Erythroblast (primary cell): ENCODE results near the gene LDLRAD4.

Experiments used
- GATA1 ChIP-seq: IDR thresholded peaks from 2 replicates; pipeline ENCODE4 v1.6.1; 2011; ENCODE audit warnings: low read depth, mild to moderate bottlenecking, control low read depth, low read length, moderate library complexity
- POLR2A ChIP-seq: IDR thresholded peaks from 2 replicates; pipeline ENCODE4 v1.6.1; 2011; ENCODE audit warnings: mild to moderate bottlenecking, low read length

DNA sequence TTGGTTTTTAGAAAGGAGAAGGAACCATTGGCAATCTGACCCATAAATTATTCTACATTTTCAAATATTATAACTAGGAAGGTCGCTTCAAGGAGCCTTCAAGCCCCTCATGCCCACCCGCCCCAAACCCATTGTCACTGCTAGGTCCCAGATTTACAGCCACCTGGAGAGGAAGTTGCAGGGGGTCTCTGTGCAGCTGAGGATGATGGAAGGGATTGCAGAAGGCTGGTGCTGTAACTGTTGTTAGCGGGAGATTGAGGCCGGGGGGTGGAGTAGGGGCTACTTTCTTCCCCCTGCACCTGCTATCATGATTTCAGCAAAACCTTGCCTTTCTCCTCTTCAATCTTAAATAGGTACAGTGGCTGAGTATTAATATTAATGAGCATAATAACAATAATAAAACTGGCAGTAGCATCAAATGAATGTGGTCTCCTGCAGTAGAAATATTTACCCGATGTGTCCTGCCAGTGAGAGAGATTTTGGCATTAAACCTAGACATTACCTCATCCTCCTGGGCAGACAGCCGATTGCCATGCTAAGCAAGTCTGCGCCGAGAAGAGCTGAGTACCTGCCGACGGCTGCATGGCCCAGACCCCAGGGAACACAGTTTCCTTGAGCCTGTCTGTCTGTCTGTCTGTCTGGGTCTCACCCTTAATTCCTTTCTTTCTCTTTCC, 282.4 kb downstream of the LDLRAD4 start:
- no peak for TF ChIP-seq POLR2A
- TF ChIP-seq GATA1, result no peak
